Caco-2 (cell line): ENCODE data around the gene WDR45B. TPM values are rescaled to one million over a fixed set of nuclear protein-coding genes. Genes with fewer than 3 reads are reported as not detected.

ENCODE experiments used
- BruUV-seq: library from RNA; stranded (reverse); fragments of 400-500 nt; replicated peaks from 2 replicates; lab custom pipeline; 2021; lab: Mats Ljungman, UMichigan
- CTCF ChIA-PET: fragments of 300-600 bp; sonication (Branson Sonifier 250); formaldehyde crosslinking; loops from one replicate; lab custom pipeline; 2022; ENCODE audit warnings: antibody characterized with exemption; lab: Charles Lee
- POLR2A ChIA-PET: fragments of 300-600 bp; sonication (Branson Sonifier 250); formaldehyde crosslinking; loops from one replicate; lab custom pipeline; 2022; ENCODE audit warnings: antibody characterized with exemption; lab: Charles Lee
- DNase-seq, 2 experiments: peaks; one replicate each; pipeline versions ENCODE4 v3.0.0 to v3.0.0-alpha.2; 2020 to 2022
- H3K27me3 ChIP-seq: replicated peaks from 2 replicates; pipeline ENCODE4 v1.6.0; 2011; ENCODE audit warnings: low read length; ENCODE audit not compliant: control insufficient read depth, insufficient read depth
- H3K36me3 ChIP-seq: 2 replicates; pipeline ENCODE4 v1.5.1; 2011; ENCODE audit warnings: low read length; ENCODE audit not compliant: control insufficient read depth, insufficient read depth
- H3K4me1 ChIP-seq: fragments of 250-450 bp; sonication (Bioruptor Pico); 2 replicates; pipeline ENCODE4 v1.5.1; 2020; ENCODE audit warnings: mild to moderate bottlenecking
- H3K4me3 ChIP-seq: 2 replicates; pipeline ENCODE4 v1.5.1; 2011; ENCODE audit warnings: low read depth, mild to moderate bottlenecking, control low read depth, low read length
- H3K9me3 ChIP-seq: fragments of 250-450 bp; sonication (Bioruptor Pico); 2 replicates; pipeline ENCODE4 v1.5.1; 2020; ENCODE audit warnings: mild to moderate bottlenecking, moderate library complexity
- H3K27ac Mint-ChIP-seq: one replicate; pipeline ENCODE4 v1.8.0; 2022; ENCODE audit warnings: mixed read lengths; ENCODE audit not compliant: unreplicated experiment
- H3K27me3 Mint-ChIP-seq: one replicate; pipeline ENCODE4 v1.8.0; 2022; ENCODE audit warnings: mixed read lengths; ENCODE audit not compliant: insufficient read depth, unreplicated experiment
- H3K36me3 Mint-ChIP-seq: one replicate; pipeline ENCODE4 v1.8.0; 2022; ENCODE audit warnings: mild to moderate bottlenecking, mixed read lengths; ENCODE audit not compliant: insufficient read depth, unreplicated experiment
- H3K4me1 Mint-ChIP-seq: one replicate; pipeline ENCODE4 v1.8.0; 2022; ENCODE audit warnings: low read depth, mixed read lengths; ENCODE audit not compliant: unreplicated experiment
- H3K4me3 Mint-ChIP-seq: one replicate; pipeline ENCODE4 v1.8.0; 2022; ENCODE audit warnings: mild to moderate bottlenecking, moderate library complexity, mixed read lengths; ENCODE audit not compliant: unreplicated experiment
- H3K9me3 Mint-ChIP-seq: one replicate; pipeline ENCODE4 v1.8.0; 2022; ENCODE audit warnings: mixed read lengths; ENCODE audit not compliant: unreplicated experiment
- intact Hi-C: fragments of 100-400 bp; cut with micrococcal nuclease; formaldehyde crosslinking; loops from one replicate; pipeline ENCODE4 v1.10.0; 2022; ENCODE audit not compliant: unreplicated experiment
- microRNA-seq: library from miRNA; unstranded; fragments of <30 nt; microRNA quantifications from one replicate; pipeline ENCODE4 v1.2.0, GENCODE V29; 2022
- total RNA-seq: library from RNA; stranded (reverse); gene quantifications from 2 replicates; pipeline ENCODE4 v1.2.3, GENCODE V29; 2022
- TF ChIP-seq, protein P1 (sequence below), 2 experiments: fragments of 200-600 bp in 1 of 2; IDR thresholded peaks; 1 replicate in 1 of 2; 2 replicates in 1 of 2; pipeline versions ENCODE4 v1.5.1 to v1.8.0; 2011 to 2022; ENCODE audit warnings: antibody characterized with exemption in 1 of 2, control low read depth in 1 of 2, inconsistent platforms in 1 of 2, low read depth in 1 of 2, low read length in 1 of 2, mild to moderate bottlenecking in 1 of 2, moderate library complexity in 1 of 2; ENCODE audit not compliant: insufficient read depth in 1 of 2, severe bottlenecking in 1 of 2, unreplicated experiment in 1 of 2

Gene WDR45B
- total RNA-seq, 1 experiment from 2014 or later, result 106 TPM

DNA sequence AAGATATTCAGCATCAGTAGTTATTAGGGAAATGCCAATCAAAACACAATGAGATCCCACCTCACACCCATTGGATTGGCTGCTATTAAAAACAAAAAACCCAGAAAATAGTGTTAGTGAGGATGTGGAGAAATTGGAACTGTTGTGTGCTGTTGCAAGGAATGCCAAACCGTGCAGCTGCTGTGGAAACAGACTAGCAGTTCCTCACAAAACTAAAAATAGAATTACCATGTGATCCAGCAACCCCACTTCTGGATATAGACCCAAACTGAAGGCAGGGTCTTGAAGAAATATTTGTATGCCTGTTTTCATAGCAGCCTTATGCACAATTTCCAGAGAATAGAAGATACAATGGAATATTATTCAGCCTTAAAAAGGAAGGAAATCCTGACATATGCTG, 82.7 kb downstream of the WDR45B start:
- no peak for DNase-seq
- H3K4me1 Mint-ChIP-seq, result peaks cover 62% of the 10 kb centered on the region
- TF ChIP-seq, protein P1, sequence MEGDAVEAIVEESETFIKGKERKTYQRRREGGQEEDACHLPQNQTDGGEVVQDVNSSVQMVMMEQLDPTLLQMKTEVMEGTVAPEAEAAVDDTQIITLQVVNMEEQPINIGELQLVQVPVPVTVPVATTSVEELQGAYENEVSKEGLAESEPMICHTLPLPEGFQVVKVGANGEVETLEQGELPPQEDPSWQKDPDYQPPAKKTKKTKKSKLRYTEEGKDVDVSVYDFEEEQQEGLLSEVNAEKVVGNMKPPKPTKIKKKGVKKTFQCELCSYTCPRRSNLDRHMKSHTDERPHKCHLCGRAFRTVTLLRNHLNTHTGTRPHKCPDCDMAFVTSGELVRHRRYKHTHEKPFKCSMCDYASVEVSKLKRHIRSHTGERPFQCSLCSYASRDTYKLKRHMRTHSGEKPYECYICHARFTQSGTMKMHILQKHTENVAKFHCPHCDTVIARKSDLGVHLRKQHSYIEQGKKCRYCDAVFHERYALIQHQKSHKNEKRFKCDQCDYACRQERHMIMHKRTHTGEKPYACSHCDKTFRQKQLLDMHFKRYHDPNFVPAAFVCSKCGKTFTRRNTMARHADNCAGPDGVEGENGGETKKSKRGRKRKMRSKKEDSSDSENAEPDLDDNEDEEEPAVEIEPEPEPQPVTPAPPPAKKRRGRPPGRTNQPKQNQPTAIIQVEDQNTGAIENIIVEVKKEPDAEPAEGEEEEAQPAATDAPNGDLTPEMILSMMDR (IDR thresholded peaks at IDR 0.05; ENCODE audit: insufficient read depth in 1 of 2, low read depth in 1 of 2, low read length in 1 of 2, severe bottlenecking in 1 of 2, unreplicated experiment in 1 of 2), result no peak
- H3K9me3 Mint-ChIP-seq, result no peaks in the 10 kb centered on the region
- H3K27me3 ChIP-seq, result no peaks in the 10 kb centered on the region
- H3K4me1 ChIP-seq, result peaks cover 62% of the 10 kb centered on the region
- ChIA-PET CTCF (interaction anchor here (0.7 kb wide), 1 partner anchor 38 kb away, joined by 3 read pairs; no protein-coding TSS in a partner anchor), POLR2A (no interaction called here)
- H3K9me3 ChIP-seq, result no peaks in the 10 kb centered on the region
- no TSS peak for BruUV-seq
- H3K4me3 Mint-ChIP-seq, result no peak overlapping the region
- peaks cover 5% of the 10 kb centered on the region; the same call in 1 of the 2 replicates for H3K36me3 ChIP-seq
- peaks cover 84% of the 10 kb centered on the region for H3K36me3 Mint-ChIP-seq
- no peaks in the 10 kb centered on the region for H3K27me3 Mint-ChIP-seq
- no peak overlapping the region for H3K4me3 ChIP-seq
- peak overlapping the region; percentile 98 for H3K27ac Mint-ChIP-seq
- intact Hi-C loops, result no loop called here

Small RNA genes lying within 50 kb of the gene (microRNA-seq; reads per million reads assigned to microRNA genes)
- 0.56 reads per million for gene MIR4525

Other genes with a start within 250 kb of the WDR45B start
- 29.5 and 34.2 TPM in 2 replicates for gene HEXD, start 230.1 kb downstream of the WDR45B start, total RNA-seq
- gene OGFOD3, start 229.9 kb downstream of the WDR45B start, total RNA-seq, result 47.2 and 51.2 TPM in 2 replicates
- gene CYBC1, start 197.7 kb downstream of the WDR45B start, total RNA-seq, result 99.6 and 99.9 TPM in 2 replicates
- gene NARF, start 189.7 kb downstream of the WDR45B start, total RNA-seq, result 62.1 and 66.1 TPM in 2 replicates
- 118 and 124 TPM in 2 replicates for gene FOXK2, start 128.7 kb downstream of the WDR45B start, total RNA-seq
- 6.3 and 8.8 TPM in 2 replicates for gene RAB40B, start 50.3 kb upstream of the WDR45B start, total RNA-seq
- 47.2 and 53.6 TPM in 2 replicates for gene FN3KRP, start 68.3 kb upstream of the WDR45B start, total RNA-seq
- 55.7 and 60.0 TPM in 2 replicates for gene FN3K, start 87.2 kb upstream of the WDR45B start, total RNA-seq
- 94.6 and 108 TPM in 2 replicates for gene TBCD, start 103.6 kb upstream of the WDR45B start, total RNA-seq
- gene ZNF750, start 191.6 kb upstream of the WDR45B start, total RNA-seq, result 0.14 and 0.19 TPM in 2 replicates